Memory B cell (primary cell): ENCODE measurements around the gene GAS7.

Source experiments
- ATAC-seq: fragments of 150-1000 bp; cut with Tn5 transposase; 2 replicates; pipeline ENCODE4 v1.10.0; 2021; ENCODE audit warnings: low read depth, mild to moderate bottlenecking, moderate library complexity
- DNase-seq, 2 donors: peaks; one replicate each; pipeline ENCODE4 v3.0.0; 2022; ENCODE audit warnings: low spot score in 2 of 2
- H3K27ac Mint-ChIP-seq: one replicate; pipeline ENCODE4 v1.8.0; 2022; ENCODE audit warnings: mild to moderate bottlenecking, moderate library complexity, mixed read lengths
- H3K27me3 Mint-ChIP-seq: one replicate; pipeline ENCODE4 v1.8.0; 2022; ENCODE audit warnings: mixed read lengths
- H3K36me3 Mint-ChIP-seq: one replicate; pipeline ENCODE4 v1.8.0; 2022; ENCODE audit warnings: mild to moderate bottlenecking, mixed read lengths
- H3K4me1 Mint-ChIP-seq: one replicate; pipeline ENCODE4 v1.8.0; 2022; ENCODE audit warnings: mixed read lengths
- H3K4me3 Mint-ChIP-seq: one replicate; pipeline ENCODE4 v1.8.0; 2022; ENCODE audit warnings: mild to moderate bottlenecking, moderate library complexity, mixed read lengths
- H3K9me3 Mint-ChIP-seq: one replicate; pipeline ENCODE4 v1.8.0; 2022; ENCODE audit warnings: mixed read lengths

The GAS7 gene

DNA sequence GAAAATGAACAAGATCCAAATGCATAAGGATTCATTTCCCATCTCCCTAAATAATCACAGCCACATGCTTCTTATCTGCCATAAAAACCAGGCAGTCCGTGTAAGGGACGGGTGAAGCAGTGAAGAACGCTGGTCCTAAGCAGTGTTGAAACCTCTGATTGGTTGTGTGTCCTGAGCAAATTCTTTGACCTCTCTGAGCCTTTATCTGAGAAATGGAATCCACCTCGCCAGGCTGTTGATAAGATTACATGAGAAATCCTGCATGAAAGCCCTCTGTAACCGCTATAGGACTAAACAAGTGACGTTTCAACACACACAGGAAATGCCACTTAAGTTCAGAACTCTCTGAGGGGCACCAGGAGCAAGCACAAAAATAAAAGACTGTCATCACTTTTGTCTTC is 26.8 kb downstream of the GAS7 start:
- ATAC-seq: peak; percentile 36
- Mint-ChIP-seq H3K9me3 (peaks cover 8% of the 10 kb centered on the region), H3K27ac (peak overlapping the region; percentile 39), H3K27me3 (peaks cover 3% of the 10 kb centered on the region), H3K4me3 (no peak overlapping the region), H3K36me3 (no peaks in the 10 kb centered on the region), H3K4me1 (peaks cover 7% of the 10 kb centered on the region)
- no peak for DNase-seq

DNA sequence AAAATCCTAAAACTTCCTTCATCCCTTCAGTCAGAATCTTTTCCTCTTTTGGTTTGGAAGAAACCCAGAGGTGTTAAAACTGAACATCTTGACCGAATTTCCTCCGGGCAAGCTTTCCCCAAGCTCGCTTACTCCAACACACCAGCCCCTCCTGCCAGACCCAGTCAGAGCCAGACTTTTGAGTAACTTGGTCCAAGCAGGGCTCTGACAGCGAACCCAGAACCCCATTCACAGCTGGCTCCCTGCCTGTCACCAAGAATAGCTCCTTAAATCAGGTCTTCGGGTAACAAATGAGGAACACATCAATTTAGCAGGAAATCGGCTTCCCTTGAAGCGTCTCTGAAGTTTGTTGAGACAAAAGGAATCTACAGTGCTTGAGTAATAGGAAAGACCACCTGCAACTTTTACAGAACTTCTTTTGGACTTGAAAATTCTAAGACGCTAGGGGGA is 27.3 kb downstream of the GAS7 start:
- H3K4me1 Mint-ChIP-seq: peaks cover 7% of the 10 kb centered on the region
- ATAC-seq (no peak), DNase-seq (no peak)
- H3K36me3 Mint-ChIP-seq: no peaks in the 10 kb centered on the region
- no peak overlapping the region for H3K4me3 Mint-ChIP-seq
- H3K9me3 Mint-ChIP-seq: peaks cover 8% of the 10 kb centered on the region
- H3K27me3 Mint-ChIP-seq: peaks cover 3% of the 10 kb centered on the region
- H3K27ac Mint-ChIP-seq: no peak overlapping the region

DNA sequence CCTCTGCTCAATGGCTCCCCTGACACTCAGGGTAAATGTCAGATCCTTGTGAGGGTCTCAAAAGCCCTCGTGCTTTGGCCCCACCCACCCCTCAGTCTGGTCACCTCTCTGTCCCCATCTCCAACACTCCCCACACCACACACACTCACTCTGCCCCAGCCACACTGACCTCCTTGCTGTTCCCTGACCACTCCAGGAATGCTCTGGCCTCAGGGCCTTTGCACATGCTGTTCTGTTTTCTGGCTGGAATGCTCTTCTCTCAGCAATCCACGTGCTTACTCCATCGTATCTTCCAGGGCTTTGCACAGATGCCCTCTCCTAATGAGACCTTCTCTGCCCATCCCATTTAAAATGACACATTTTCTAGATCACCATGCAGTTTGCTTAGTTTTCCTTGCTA is 28.2 kb downstream of the GAS7 start:
- Mint-ChIP-seq H3K4me3 (no peak overlapping the region), H3K9me3 (peaks cover 8% of the 10 kb centered on the region), H3K27me3 (peaks cover 3% of the 10 kb centered on the region), H3K27ac (no peak overlapping the region), H3K4me1 (peaks cover 7% of the 10 kb centered on the region), H3K36me3 (no peaks in the 10 kb centered on the region)
- DNase-seq (no peak), ATAC-seq (no peak)

DNA sequence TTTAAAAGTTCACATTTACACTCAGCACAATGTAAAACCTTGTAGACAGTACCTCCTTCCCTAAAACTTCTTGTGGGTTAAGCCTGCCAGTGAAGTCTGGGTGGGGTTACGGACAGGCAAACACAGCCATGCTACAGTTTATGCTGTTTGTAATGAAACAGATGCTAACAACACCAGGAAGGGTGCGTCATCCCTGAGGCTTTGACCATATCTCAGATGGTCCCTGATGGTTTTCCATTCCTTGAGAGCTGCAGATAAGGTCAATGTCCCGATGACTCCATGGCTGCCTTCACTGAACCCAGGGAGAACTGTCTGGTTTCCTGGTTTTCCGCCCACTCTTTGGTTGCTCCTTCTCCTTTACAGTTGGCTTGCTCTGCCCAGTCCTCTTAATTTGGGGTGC is 29.1 kb downstream of the GAS7 start:
- H3K4me1 Mint-ChIP-seq: peaks cover 7% of the 10 kb centered on the region
- peaks cover 8% of the 10 kb centered on the region for H3K9me3 Mint-ChIP-seq
- H3K27ac Mint-ChIP-seq: no peak overlapping the region
- ATAC-seq: no peak
- H3K4me3 Mint-ChIP-seq: no peak overlapping the region
- no peaks in the 10 kb centered on the region for H3K36me3 Mint-ChIP-seq
- DNase-seq: no peak
- peaks cover 3% of the 10 kb centered on the region for H3K27me3 Mint-ChIP-seq

DNA sequence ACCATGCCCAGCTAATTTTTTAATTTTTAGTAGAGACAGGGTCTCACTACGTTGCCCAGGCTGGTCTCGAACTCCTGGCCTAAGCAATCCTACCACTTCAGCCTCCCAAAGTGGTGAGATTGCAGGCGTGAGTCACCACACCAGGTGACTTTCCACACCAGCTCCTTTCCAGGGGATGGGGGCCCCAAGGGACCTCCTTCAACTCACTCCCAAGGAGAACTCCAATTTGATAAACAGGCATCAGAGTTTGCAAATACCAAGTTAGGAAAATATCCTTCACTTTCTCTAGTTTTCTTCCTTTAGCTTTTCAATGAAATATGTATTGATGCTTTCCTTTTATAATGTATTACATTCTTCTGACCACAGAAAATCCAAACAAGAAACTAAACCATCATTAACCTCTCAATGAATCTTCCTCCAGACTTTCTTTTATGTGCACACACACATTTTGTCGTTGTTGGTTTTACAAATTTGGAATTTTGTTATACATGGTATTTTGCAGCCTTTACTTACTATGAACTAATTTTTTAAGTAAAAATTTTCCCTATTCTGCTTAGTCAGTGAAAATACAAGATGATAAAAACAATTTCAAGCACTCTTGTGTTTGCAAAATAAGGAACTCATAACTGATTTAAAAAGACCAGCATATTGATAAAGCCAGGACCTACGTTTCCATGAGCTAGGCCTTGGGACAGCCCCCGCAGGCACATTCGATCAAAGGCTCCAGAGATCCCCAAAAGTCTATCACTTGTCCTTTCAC is 32.0 kb downstream of the GAS7 start:
- H3K4me1 Mint-ChIP-seq: no peaks in the 10 kb centered on the region
- no peaks in the 10 kb centered on the region for H3K36me3 Mint-ChIP-seq
- no peak overlapping the region for H3K4me3 Mint-ChIP-seq
- peaks cover 3% of the 10 kb centered on the region for H3K27me3 Mint-ChIP-seq
- no peak overlapping the region for H3K27ac Mint-ChIP-seq
- ATAC-seq (no peak), DNase-seq (no peak)
- H3K9me3 Mint-ChIP-seq: peaks cover 2% of the 10 kb centered on the region

DNA sequence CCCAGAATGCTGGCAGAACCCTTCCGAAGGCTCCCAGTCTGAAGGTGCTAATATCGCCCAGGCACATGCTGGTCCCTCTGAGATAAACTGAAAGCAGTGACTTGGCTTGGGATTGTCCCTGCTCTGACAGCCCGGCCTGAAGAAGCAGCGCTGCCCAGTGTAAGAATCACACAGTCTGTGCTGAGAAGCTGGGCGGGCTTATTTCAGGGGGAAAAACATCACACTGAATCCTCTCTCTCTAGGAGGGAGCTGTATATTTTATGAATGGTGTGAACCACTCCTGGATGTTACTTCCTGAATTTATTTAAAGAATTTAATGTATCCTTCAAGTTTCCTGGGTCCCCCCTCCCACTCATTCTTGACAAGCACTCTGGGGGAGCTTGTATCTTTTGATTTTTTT is 36.3 kb downstream of the GAS7 start:
- H3K4me1 Mint-ChIP-seq: peaks cover 3% of the 10 kb centered on the region
- no peak for DNase-seq
- no peak for ATAC-seq
- no peak overlapping the region for H3K27ac Mint-ChIP-seq
- no peak overlapping the region for H3K4me3 Mint-ChIP-seq
- no peaks in the 10 kb centered on the region for H3K9me3 Mint-ChIP-seq
- H3K36me3 Mint-ChIP-seq: no peaks in the 10 kb centered on the region
- no peaks in the 10 kb centered on the region for H3K27me3 Mint-ChIP-seq

DNA sequence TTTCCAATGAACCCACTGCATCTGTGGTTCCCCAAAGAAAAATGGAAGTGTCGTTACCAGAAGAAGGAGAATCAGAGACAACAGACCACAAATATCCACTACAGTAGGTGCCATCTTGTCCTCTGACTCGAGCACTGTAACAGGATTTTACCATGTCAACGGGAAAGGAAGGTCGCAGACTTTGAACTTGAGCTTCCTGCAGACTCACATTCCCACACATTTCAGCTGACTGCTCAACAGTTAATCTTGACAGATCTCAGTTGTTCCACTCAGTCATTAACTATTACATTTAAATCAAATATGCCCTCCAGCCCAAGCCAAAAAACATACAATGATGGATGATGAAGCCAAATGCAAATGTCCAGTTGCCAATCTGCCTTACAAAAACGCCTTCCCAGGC is 37.0 kb downstream of the GAS7 start:
- ATAC-seq: no peak

DNA sequence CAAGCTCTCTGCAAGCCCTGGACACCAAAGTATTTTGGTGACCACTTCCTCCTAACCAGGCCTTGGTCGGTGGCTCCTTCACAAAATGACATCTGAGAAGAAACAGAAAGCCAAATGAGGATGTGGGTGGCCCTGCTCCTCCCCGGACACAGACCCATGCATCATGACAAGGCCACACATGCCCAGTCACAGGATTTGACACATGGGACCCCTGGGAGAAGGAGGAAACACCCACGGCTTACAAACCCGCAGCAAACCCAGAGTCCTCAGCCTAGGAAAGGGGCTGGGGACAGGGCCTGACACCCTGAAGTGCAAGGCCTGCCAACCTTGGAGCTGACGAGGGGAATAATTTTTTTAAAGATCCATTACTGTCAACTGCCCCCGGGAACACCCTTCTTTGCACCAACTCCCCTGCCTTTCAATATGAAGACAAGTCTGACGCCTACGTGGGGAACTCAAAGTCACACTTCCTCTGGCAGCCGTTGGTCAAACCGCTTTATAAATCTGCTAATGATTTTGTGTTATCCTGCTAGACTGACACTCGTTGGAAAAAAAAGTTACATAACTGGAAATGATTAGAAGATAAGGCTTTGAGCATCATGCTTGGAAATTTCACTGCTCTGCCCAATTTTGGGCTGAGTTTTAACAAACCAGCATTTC is 41.3 kb downstream of the GAS7 start:
- Mint-ChIP-seq H3K27ac (peak overlapping the region; percentile 73), H3K4me1 (peaks cover 11% of the 10 kb centered on the region), H3K9me3 (no peaks in the 10 kb centered on the region), H3K4me3 (no peak overlapping the region), H3K27me3 (no peaks in the 10 kb centered on the region), H3K36me3 (no peaks in the 10 kb centered on the region)
- peak; percentile 79 for ATAC-seq
- DNase-seq: peak; percentile 9 to 26

More for the DNA sequence above, 37.0 kb downstream of the GAS7 start:
- no peak overlapping the region for H3K27ac Mint-ChIP-seq
- no peaks in the 10 kb centered on the region for H3K36me3 Mint-ChIP-seq
- no peaks in the 10 kb centered on the region for H3K27me3 Mint-ChIP-seq
- no peaks in the 10 kb centered on the region for H3K9me3 Mint-ChIP-seq
- H3K4me3 Mint-ChIP-seq: no peak overlapping the region
- no peak for DNase-seq
- peaks cover 6% of the 10 kb centered on the region for H3K4me1 Mint-ChIP-seq

DNA sequence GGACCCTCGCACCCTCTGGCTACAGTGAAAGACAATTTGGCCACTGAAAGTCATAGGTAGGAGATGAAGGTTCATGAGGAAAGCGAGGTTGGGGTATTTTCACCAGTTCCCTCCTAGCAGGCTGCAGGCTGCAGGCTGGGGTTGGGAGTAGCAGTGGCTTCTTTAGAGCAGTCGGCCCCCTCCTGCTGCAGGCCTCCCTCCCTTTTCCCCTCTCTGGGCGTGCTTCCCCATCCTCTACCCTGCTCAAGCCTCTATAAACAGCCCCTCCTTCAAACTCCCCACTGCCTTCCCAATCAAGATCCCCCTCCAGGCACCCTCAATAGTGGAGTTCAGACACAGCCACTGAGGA is 41.8 kb downstream of the GAS7 start:
- peak; percentile 37 for ATAC-seq
- Mint-ChIP-seq H3K27me3 (no peaks in the 10 kb centered on the region), H3K4me1 (peaks cover 12% of the 10 kb centered on the region), H3K27ac (peak overlapping the region; percentile 73), H3K4me3 (no peak overlapping the region), H3K9me3 (no peaks in the 10 kb centered on the region), H3K36me3 (no peaks in the 10 kb centered on the region)
- DNase-seq: no peak

DNA sequence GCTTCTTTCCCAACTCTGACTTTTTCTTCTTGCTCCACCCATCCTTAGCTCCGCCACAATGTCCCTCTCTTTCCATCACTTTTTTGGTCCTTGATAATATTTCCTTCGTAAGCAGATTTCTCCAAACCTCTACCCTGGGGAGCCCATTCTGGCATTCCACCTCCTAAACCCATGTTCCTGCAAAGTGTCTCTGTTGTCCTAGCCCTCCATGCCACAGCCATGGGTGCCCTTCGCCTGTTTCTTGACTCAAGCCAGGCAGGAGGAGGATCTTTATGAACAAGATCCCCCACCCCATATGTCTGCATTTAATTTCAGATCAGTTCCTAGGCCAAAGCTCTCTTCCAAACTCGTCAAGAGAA is 42.4 kb downstream of the GAS7 start:
- no peak overlapping the region for H3K4me3 Mint-ChIP-seq
- ATAC-seq (no peak), DNase-seq (no peak)
- H3K4me1 Mint-ChIP-seq: peaks cover 12% of the 10 kb centered on the region
- no peaks in the 10 kb centered on the region for H3K27me3 Mint-ChIP-seq
- H3K9me3 Mint-ChIP-seq: no peaks in the 10 kb centered on the region
- no peak overlapping the region for H3K27ac Mint-ChIP-seq
- H3K36me3 Mint-ChIP-seq: no peaks in the 10 kb centered on the region

DNA sequence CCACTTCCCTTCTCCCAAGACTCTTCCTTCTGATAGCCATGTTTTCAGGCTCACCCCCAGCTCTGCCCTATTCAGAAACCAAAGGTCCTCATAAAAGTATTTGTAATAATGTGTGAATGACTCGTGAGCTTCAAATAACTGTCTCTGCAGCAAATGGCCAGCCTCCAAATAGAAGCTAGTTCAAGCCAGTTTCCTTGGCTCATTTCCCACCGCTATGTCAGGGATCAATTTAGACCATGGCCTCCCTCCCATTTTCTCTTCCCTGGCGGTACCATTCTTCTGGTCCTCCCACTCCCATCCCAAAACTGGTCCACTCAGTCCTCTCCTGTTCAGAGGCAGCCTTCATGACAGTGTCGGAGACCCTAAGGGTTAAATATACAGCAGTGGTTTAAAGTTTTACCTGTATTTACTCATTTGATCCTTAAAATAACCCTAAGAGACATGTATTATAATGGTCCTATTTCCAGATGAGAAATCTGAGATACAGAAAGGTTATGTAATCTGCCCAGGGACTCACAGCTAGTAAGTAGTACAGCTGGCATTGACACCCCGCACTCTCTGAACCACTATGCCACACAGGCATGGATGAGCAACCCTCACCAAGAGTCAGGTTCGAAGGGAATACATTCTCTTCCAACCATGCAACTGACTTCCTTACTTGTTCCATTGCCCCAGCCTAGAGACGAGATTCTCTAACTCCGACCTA is 42.9 kb downstream of the GAS7 start:
- Mint-ChIP-seq H3K9me3 (no peaks in the 10 kb centered on the region), H3K36me3 (no peaks in the 10 kb centered on the region), H3K27me3 (no peaks in the 10 kb centered on the region), H3K4me1 (peaks cover 12% of the 10 kb centered on the region), H3K4me3 (no peak overlapping the region), H3K27ac (peak overlapping the region; percentile 49)
- no peak for DNase-seq
- ATAC-seq: no peak

DNA sequence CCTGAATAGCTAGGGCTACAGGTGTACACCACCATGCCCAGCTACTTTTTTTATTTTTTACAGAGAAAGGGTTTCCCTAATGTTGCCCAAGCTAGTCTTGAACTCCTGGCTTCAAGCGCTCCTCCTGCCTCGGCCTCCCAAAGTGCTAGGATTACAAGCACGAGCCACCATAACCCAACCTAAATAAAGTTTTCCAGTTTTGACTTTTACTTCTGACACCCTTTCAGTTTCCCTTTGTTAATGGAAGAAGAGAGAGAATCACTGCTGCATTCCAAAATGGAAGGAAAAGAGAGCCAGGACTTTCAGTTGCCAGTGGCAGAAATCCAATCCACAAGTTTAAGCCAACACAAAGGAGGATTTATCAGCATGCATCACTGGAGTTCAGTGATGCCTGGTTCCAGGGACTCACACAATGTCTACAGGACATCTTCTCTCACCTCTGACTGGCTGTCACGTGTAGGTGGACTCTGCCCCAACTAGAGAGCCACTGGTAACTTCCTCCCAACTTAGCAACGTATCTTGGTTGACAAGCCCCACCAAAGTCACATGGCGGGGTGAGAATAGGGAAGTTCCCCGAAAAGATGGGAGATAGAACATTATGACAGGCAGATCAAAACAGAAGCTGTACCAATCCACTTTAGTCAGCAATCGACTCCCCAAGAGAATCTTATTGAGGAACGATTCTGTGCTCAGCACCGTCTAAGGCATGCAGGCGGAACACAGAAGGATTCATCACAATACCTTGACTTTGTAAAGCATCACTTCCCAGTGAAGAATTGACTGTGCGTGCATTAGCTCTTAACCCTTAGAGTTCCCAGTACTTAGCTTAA is 46.5 kb downstream of the GAS7 start:
- Mint-ChIP-seq H3K36me3 (no peaks in the 10 kb centered on the region), H3K4me1 (peaks cover 15% of the 10 kb centered on the region), H3K9me3 (no peaks in the 10 kb centered on the region), H3K4me3 (no peak overlapping the region), H3K27ac (peak overlapping the region; percentile 36), H3K27me3 (no peaks in the 10 kb centered on the region)
- no peak for DNase-seq
- ATAC-seq: peak; percentile 58

DNA sequence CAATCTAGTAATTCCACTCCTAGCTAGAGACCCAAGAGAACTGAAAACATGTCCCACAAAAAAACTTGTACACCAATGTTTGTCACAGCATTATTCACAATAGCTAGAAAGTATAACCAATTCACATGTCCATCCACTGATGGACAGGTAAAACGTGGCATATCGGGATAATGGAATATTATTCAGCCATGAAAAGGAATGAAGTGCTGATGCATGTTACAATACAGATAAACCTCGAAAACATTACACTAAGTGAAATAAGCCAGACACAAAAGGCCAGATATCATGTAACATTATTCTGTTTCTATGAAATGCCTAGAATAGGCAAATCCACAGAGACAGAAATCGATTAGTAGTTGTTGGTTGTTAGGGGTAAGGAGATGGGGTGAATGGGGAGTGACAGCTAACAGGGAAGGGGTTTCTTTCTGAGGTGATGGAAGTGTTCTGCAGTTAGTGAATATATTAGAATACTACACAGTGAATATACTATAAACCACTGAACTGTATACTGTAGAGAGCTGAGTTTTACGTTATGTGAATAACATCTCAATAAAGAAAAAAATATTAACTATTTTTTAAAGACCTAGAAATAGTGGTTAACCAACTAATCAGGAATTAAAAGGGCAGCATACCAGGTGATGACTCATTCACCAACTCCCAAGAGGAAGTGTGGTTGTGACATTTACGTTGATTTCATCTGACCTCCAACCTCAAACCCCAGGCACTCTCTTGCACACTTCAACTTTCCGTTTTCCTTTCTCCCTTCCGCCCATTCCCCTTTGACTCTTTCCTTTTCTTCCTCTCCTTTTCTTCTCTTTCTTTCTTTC is 48.6 kb downstream of the GAS7 start:
- DNase-seq (no peak), ATAC-seq (peak; percentile 61)
- Mint-ChIP-seq H3K27me3 (no peaks in the 10 kb centered on the region), H3K27ac (peak overlapping the region; percentile 10), H3K36me3 (no peaks in the 10 kb centered on the region), H3K4me1 (peaks cover 12% of the 10 kb centered on the region), H3K4me3 (no peak overlapping the region), H3K9me3 (no peaks in the 10 kb centered on the region)
